Gastroesophageal sphincter (tissue), 3 donors: ENCODE data around the gene NEU1.

Experiments
- POLR2A ChIP-seq, 2 donors: fragments of 450-650 bp; IDR thresholded peaks; one replicate each; pipeline ENCODE4 v1.6.1; 2017; ENCODE audit warnings: antibody characterized with exemption in 2 of 2, mild to moderate bottlenecking in 2 of 2, moderate library complexity in 1 of 2
- POLR2AphosphoS5 ChIP-seq: sonication (generic); formaldehyde crosslinking; IDR thresholded peaks from one replicate; pipeline ENCODE4 v1.6.1; 2017; ENCODE audit warnings: antibody characterized with exemption
- TF ChIP-seq, protein P1 (sequence below), 4 experiments: fragments of 200-600 bp in 2 of 4; fragments of 450-650 bp in 2 of 4; sonication (generic) in 1 of 4; IDR thresholded peaks; one replicate each; pipeline ENCODE4 v1.5.1; 2017 to 2019; ENCODE audit warnings: antibody characterized with exemption in 4 of 4, mild to moderate bottlenecking in 2 of 4, moderate library complexity in 2 of 4

DNA sequence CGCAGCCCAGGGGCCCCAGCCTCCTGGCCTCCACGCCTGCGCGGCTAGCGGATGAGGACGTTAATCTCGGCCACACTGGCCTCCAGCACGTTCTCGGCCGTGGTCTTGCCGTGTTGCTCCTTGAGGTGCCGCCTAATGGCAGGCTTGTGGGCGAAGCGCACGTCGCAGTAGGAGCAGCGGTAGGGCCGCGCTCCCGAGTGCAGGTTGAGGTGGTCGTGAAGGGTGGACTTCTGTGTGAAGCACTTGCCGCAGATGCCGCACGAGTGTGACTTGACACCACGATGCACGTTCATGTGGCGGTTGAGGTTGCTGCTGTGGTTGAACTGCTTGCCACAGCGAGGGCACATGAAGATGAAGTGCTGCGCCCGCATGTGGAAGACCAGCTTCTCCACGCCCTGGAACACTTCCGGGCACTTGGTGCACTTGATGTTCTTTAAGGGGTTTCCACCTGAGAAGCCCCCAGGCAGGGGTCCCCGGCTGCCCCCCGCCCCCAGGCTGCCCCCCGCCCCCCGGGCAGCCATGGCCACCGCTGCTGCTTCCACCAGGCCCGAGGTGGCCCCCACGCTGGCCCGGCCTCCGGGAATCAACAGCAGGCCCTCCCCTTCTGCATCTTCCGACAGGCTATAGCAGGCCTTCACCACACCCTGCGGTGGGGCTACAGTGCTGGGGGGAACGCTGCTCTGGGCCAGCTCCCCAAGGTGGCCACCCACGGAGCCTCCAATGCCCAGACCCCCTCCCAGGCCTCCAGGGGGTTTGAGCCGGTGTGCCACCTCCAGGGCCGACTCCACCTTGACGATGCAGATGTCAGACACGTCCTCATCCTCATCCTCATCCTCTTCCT lies 37.5 kb upstream of the NEU1 start:
- TF ChIP-seq, protein P1, sequence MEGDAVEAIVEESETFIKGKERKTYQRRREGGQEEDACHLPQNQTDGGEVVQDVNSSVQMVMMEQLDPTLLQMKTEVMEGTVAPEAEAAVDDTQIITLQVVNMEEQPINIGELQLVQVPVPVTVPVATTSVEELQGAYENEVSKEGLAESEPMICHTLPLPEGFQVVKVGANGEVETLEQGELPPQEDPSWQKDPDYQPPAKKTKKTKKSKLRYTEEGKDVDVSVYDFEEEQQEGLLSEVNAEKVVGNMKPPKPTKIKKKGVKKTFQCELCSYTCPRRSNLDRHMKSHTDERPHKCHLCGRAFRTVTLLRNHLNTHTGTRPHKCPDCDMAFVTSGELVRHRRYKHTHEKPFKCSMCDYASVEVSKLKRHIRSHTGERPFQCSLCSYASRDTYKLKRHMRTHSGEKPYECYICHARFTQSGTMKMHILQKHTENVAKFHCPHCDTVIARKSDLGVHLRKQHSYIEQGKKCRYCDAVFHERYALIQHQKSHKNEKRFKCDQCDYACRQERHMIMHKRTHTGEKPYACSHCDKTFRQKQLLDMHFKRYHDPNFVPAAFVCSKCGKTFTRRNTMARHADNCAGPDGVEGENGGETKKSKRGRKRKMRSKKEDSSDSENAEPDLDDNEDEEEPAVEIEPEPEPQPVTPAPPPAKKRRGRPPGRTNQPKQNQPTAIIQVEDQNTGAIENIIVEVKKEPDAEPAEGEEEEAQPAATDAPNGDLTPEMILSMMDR (IDR thresholded peaks at IDR 0.05): no peak
- TF ChIP-seq POLR2A (IDR thresholded peaks at IDR 0.05) (no peak), POLR2AphosphoS5 (no peak)
